Measurements from ENCODE around the gene KLK3. TPM values are rescaled to one million over a fixed set of nuclear protein-coding genes. Genes with fewer than 3 reads are reported as not detected.

Gene KLK3
- total RNA-seq, 1 donor from 2014 or later, result not detected

DNA sequence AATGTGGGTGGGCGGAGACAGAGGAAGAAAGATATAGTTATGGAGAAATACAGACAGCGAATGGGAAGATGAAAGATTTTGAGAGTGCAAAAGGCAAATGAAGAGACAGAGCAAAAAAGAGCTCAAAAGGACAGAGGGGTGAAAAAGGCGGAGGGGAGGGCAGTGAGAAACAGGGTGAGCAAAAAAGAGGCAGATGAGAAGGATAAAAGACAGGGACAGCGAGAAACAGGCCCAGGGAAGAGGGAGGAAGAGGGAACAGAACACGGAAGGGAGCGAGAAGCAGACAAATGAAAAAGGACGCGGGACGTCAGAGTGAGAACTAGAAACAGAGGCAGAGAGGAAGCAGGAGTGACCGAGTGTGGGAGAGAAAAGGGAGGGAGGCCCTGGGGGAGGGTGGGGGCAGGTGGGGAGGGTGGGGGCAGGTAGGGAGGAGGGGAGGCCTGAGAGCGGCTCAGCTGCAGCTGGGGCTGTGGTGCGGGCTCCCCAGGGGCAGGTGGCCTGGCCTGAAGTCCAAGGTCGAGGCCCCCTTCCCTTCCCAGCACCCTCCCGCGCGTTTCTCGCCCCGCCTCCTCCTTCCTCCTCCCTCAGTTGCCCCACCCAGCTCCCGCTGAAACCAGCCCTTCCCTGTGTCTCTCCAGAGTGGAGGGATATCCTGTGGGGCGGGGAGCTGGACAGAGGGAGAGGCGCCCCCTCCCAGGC, 34.0 kb upstream of the KLK3 start:
- Mint-ChIP-seq H3K4me3 (ENCODE audit: low read depth) (no peak overlapping the region), H3K27ac (no peak overlapping the region), H3K9me3 (ENCODE audit: low read depth) (no peaks in the 10 kb centered on the region), H3K4me1 (ENCODE audit: low read depth) (peaks cover 6% of the 10 kb centered on the region), H3K36me3 (ENCODE audit: insufficient read depth) (no peaks in the 10 kb centered on the region), H3K27me3 (peaks cover 83% of the 10 kb centered on the region)
- DNase-seq (ENCODE audit: low spot score, unreplicated experiment), result no peak
- TF ChIP-seq, protein P1, sequence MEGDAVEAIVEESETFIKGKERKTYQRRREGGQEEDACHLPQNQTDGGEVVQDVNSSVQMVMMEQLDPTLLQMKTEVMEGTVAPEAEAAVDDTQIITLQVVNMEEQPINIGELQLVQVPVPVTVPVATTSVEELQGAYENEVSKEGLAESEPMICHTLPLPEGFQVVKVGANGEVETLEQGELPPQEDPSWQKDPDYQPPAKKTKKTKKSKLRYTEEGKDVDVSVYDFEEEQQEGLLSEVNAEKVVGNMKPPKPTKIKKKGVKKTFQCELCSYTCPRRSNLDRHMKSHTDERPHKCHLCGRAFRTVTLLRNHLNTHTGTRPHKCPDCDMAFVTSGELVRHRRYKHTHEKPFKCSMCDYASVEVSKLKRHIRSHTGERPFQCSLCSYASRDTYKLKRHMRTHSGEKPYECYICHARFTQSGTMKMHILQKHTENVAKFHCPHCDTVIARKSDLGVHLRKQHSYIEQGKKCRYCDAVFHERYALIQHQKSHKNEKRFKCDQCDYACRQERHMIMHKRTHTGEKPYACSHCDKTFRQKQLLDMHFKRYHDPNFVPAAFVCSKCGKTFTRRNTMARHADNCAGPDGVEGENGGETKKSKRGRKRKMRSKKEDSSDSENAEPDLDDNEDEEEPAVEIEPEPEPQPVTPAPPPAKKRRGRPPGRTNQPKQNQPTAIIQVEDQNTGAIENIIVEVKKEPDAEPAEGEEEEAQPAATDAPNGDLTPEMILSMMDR (IDR thresholded peaks at IDR 0.05; ENCODE audit: unreplicated experiment), result no peak

DNA sequence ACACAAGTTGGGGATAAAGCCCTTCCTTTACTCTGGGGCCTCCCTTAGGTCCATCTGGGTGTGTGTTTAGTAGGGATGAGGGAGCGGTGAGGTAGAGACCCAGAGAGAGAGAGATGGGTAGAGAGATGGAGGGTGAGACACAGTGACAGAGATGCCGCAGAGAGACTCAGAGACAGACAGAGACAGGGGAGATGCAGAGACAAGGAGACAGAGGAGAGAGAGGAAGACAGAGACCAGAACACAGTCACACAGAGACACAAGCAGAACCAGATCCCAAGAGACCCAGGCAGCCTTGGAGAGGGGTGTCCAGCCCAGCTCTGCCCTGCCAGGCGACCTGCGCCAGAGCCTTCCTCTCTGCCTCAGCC, 33.5 kb upstream of the KLK3 start:
- peaks cover 6% of the 10 kb centered on the region for H3K4me1 Mint-ChIP-seq (ENCODE audit: low read depth)
- H3K36me3 Mint-ChIP-seq (ENCODE audit: insufficient read depth), result no peaks in the 10 kb centered on the region
- no peak overlapping the region for H3K4me3 Mint-ChIP-seq (ENCODE audit: low read depth)
- DNase-seq (ENCODE audit: low spot score, unreplicated experiment), result no peak
- TF ChIP-seq, protein P1 (IDR thresholded peaks at IDR 0.05; ENCODE audit: unreplicated experiment), result no peak
- H3K27me3 Mint-ChIP-seq, result peaks cover 83% of the 10 kb centered on the region
- no peak overlapping the region for H3K27ac Mint-ChIP-seq
- H3K9me3 Mint-ChIP-seq (ENCODE audit: low read depth), result peaks cover 4% of the 10 kb centered on the region

GRCh38 chr19:50821622-50822021, 33.1 kb upstream of the KLK3 start:
- no peak for DNase-seq (ENCODE audit: low spot score, unreplicated experiment)
- no peak overlapping the region for H3K27ac Mint-ChIP-seq
- H3K4me1 Mint-ChIP-seq (ENCODE audit: low read depth), result peaks cover 6% of the 10 kb centered on the region
- H3K27me3 Mint-ChIP-seq, result peaks cover 82% of the 10 kb centered on the region
- TF ChIP-seq, protein P1 (IDR thresholded peaks at IDR 0.05; ENCODE audit: unreplicated experiment), result no peak
- H3K36me3 Mint-ChIP-seq (ENCODE audit: insufficient read depth), result no peaks in the 10 kb centered on the region
- no peak overlapping the region for H3K4me3 Mint-ChIP-seq (ENCODE audit: low read depth)
- peaks cover 8% of the 10 kb centered on the region for H3K9me3 Mint-ChIP-seq (ENCODE audit: low read depth)

DNA sequence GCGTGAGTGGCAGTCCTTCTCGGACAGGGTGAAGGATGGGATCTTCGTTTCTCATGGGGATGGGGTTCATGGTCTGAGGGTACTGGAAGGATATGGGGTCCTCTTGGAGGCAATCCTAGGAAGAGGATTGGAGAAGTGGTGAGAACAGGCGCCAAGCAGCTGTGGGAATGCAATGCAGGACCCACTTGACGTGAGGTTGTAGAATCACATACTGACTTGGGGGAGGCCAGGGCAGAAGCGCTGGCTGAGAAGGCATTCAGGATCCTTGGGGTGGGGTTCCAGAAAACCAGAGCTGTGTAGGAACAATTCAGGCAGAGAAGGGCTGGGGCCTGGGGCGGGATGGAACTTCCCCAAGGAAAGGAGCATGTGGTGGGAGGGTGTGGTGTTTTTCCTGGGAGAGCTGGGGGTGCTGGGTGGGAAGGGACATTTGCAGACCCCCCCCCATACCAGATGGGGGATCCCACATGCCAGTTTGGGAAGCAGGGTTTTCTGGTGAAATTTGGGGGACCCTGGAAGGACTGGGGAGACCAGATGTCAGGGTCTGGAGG, 32.0 kb upstream of the KLK3 start:
- no peak overlapping the region for H3K27ac Mint-ChIP-seq
- H3K4me3 Mint-ChIP-seq (ENCODE audit: low read depth), result no peak overlapping the region
- H3K36me3 Mint-ChIP-seq (ENCODE audit: insufficient read depth), result no peaks in the 10 kb centered on the region
- TF ChIP-seq, protein P1 (IDR thresholded peaks at IDR 0.05; ENCODE audit: unreplicated experiment), result no peak
- H3K9me3 Mint-ChIP-seq (ENCODE audit: low read depth), result peaks cover 8% of the 10 kb centered on the region
- peaks cover 79% of the 10 kb centered on the region for H3K27me3 Mint-ChIP-seq
- H3K4me1 Mint-ChIP-seq (ENCODE audit: low read depth), result peaks cover 6% of the 10 kb centered on the region
- DNase-seq (ENCODE audit: low spot score, unreplicated experiment), result no peak

- Mint-ChIP-seq H3K27ac (no peak within 1 kb of the TSS), H3K4me1 (ENCODE audit: low read depth) (peaks cover 6% of the 10 kb centered on the region), H3K27me3 (peaks cover 76% of the 10 kb centered on the region), H3K4me3 (ENCODE audit: low read depth) (no peak within 1 kb of the TSS), H3K36me3 (ENCODE audit: insufficient read depth) (no peaks in the 10 kb centered on the region), H3K9me3 (ENCODE audit: low read depth) (peaks cover 8% of the 10 kb centered on the region)
- TF ChIP-seq, protein P1 (IDR thresholded peaks at IDR 0.05; ENCODE audit: unreplicated experiment), result no peak
- no peak for DNase-seq (ENCODE audit: low spot score, unreplicated experiment)
Measured at GRCh38 chr19:50823389-50824042, 31.2 kb upstream of the KLK3 start, which contains the start of gene KLK1. KLK1 (minus strand) TSS chr19:50823787; CDS start chr19:50823748, 39 bp downstream.
